Measurements from ENCODE around the gene TTL. TPM values are rescaled to one million over a fixed set of nuclear protein-coding genes. Genes with fewer than 3 reads are reported as not detected.
A peak's percentile ranks its signal among the peaks of the same experiment; 100 is the strongest.

Gene TTL
- total RNA-seq, 4 donors from 2014 or later, result 11.6 to 24.2 (median 21.4) TPM

DNA sequence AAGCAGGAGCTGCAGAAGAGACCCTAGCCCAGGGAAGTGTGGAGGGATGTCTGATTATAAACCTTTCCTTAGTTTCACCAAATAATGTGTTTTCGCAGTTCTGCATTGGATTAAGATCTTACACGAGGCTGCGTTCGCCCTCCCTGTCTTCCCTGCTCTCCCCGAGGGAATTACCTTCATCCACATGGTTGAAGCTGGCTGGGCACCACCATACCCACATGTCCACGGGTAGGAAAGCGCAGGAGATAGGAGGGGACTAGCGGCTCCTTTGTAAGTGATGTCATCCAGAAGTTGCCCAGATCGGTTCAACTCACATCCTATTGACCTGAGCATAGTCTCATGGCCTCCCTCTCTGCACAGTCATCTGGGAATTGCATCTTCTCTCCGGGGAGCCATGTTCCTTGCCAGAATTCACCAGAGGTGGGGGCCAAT lies 1.1 kb downstream of the TTL start:
- Histone ChIP-seq H3K36me3 (peaks cover 0 to 16% (median 0%) of the 10 kb centered on the region in 3 donors), H3K4me3 (peak overlapping the region; percentile 80 to 91 (median 88)), H3K4me1 (peaks cover 10 to 36% (median 15%) of the 10 kb centered on the region in 3 donors), H3K27ac (peak overlapping the region; percentile 92 to 95 (median 95)), H3K9me3 (no peaks in the 10 kb centered on the region), H3K27me3 (no peaks in the 10 kb centered on the region)
- TF ChIP-seq CTCF (IDR thresholded peaks at IDR 0.05) (no peak), POLR2A (IDR thresholded peaks at IDR 0.05) (no peak)
- WGBS, 2 donors, result 0 to 3% methylated on average over 5 to 9 of the region's 10 CpGs
- no peak for DNase-seq
- intact Hi-C loops (cut with DNase I), result no loop called here

DNA sequence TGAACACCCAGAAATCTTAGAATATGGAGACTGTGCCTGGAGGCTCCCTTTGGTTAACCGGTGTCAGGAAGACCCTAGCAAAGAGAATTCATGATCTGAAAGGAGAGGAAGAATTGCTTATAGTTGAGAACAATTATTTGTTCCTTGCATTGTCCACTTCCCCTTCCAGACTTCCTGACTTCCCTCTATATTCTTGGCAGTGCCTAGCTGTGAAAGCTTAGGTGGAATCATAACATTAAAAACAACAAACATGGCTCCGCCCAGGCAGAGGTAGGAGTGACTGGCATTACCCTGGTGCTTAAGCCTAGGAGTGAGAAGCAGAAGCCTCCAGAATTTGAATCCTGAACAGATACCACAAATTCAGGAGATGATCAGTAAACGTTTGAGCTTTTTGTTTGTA lies 1.9 kb downstream of the TTL start:
- Histone ChIP-seq H3K9me3 (no peaks in the 10 kb centered on the region), H3K4me1 (peaks cover 10 to 41% (median 15%) of the 10 kb centered on the region in 3 donors), H3K27ac (peak overlapping the region in 1 of 4 donors; percentile 95), H3K4me3 (peak overlapping the region in 1 of 4 donors; percentile 88), H3K36me3 (peaks cover 0 to 20% (median 0%) of the 10 kb centered on the region in 3 donors), H3K27me3 (no peaks in the 10 kb centered on the region)
- intact Hi-C loops (cut with DNase I), result no loop called here
- TF ChIP-seq POLR2A (IDR thresholded peaks at IDR 0.05) (no peak), CTCF (IDR thresholded peaks at IDR 0.05) (no peak)
- 62 to 76% methylated on average over 3 of the region's 3 CpGs for WGBS, 2 donors
- DNase-seq, result no peak

GRCh38 chr2:112485849-112486248 lies 3.9 kb downstream of the TTL start:
- DNase-seq, result no peak
- no peak overlapping the region for H3K27ac ChIP-seq
- no peak overlapping the region for H3K4me3 ChIP-seq
- TF ChIP-seq CTCF (IDR thresholded peaks at IDR 0.05) (no peak), POLR2A (IDR thresholded peaks at IDR 0.05) (no peak)
- intact Hi-C loops (cut with DNase I), result no loop called here
- peaks cover 6 to 35% (median 13%) of the 10 kb centered on the region in 3 donors for H3K4me1 ChIP-seq
- H3K27me3 ChIP-seq, result no peaks in the 10 kb centered on the region
- H3K9me3 ChIP-seq, result no peaks in the 10 kb centered on the region
- H3K36me3 ChIP-seq, result peaks cover 0 to 20% (median 0%) of the 10 kb centered on the region in 3 donors
- 90 to 91% methylated on average over 6 of the region's 6 CpGs for WGBS, 2 donors

GRCh38 chr2:112486895-112487294 lies 4.9 kb downstream of the TTL start:
- intact Hi-C loops (cut with DNase I), result no loop called here
- Histone ChIP-seq H3K27me3 (no peaks in the 10 kb centered on the region), H3K9me3 (no peaks in the 10 kb centered on the region), H3K4me3 (no peak overlapping the region), H3K4me1 (peaks cover 5 to 29% (median 12%) of the 10 kb centered on the region in 3 donors), H3K36me3 (peaks cover 0 to 20% (median 0%) of the 10 kb centered on the region in 3 donors), H3K27ac (no peak overlapping the region)
- no peak for TF ChIP-seq CTCF (IDR thresholded peaks at IDR 0.05)
- no peak for TF ChIP-seq POLR2A (IDR thresholded peaks at IDR 0.05)
- WGBS, 2 donors, result 78 to 80% methylated on average over 5 of the region's 5 CpGs
- no peak for DNase-seq

DNA sequence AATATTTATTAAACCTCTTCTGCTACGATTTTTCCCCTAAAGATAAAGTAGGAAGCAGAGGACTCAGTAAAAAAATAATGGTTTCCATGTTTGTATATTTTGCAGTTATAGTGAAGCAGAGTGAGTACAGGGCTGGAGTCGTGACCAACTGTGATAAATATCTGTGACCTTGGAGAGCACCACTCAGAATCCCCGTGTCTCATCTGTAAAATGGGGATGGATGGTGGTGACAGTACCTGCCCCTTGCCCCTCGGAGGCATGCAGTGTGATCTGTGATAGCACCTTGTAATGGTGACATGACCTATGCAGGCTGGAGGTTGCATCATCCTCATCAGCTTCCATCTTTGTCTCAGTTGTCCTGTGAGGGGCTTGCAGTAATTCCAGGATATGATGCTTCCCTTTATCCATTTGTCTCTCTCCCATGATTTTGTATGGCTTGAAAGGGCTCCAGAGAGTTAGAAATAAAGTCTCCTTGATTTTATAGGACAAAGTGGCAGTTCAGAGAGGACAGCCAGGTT lies 5.5 kb downstream of the TTL start:
- no peaks in the 10 kb centered on the region for H3K27me3 ChIP-seq
- no peak for TF ChIP-seq POLR2A (IDR thresholded peaks at IDR 0.05)
- TF ChIP-seq CTCF (IDR thresholded peaks at IDR 0.05), result no peak
- no peak overlapping the region for H3K4me3 ChIP-seq
- H3K27ac ChIP-seq, result no peak overlapping the region
- DNase-seq, result no peak
- intact Hi-C loops (cut with DNase I), result no loop called here
- peaks cover 0 to 20% (median 0%) of the 10 kb centered on the region in 3 donors for H3K36me3 ChIP-seq
- 67 to 89% methylated on average over 3 to 4 of the region's 4 CpGs for WGBS, 2 donors
- no peaks in the 10 kb centered on the region for H3K9me3 ChIP-seq
- peaks cover 5 to 30% (median 12%) of the 10 kb centered on the region in 3 donors for H3K4me1 ChIP-seq

All from esophagus squamous epithelium (tissue), 5 donors.